ELR (cell line): ENCODE results near the gene ATP8B2.

ENCODE experiments used
- DNase-seq: peaks from one replicate; pipeline ENCODE4 v3.0.0-alpha.2; 2015; ENCODE audit warnings: low read depth

The ATP8B2 gene

GRCh38 chr1:154398141-154398540, 72.8 kb downstream of the ATP8B2 start:
- DNase-seq, result no peak

- DNase-seq, result no peak
Observed at GRCh38 chr1:154398678-154399077, 73.4 kb downstream of the ATP8B2 start.

- no peak for DNase-seq
Observed at GRCh38 chr1:154400381-154400801, 75.1 kb downstream of the ATP8B2 start.
